ENCODE measurements around the gene C6orf118. TPM values are rescaled to one million over a fixed set of nuclear protein-coding genes. Genes with fewer than 3 reads are reported as not detected.

Gene C6orf118
- total RNA-seq, 4 donors from 2014 or later, result 2.6 to 2.8 TPM; not detected in 2

DNA sequence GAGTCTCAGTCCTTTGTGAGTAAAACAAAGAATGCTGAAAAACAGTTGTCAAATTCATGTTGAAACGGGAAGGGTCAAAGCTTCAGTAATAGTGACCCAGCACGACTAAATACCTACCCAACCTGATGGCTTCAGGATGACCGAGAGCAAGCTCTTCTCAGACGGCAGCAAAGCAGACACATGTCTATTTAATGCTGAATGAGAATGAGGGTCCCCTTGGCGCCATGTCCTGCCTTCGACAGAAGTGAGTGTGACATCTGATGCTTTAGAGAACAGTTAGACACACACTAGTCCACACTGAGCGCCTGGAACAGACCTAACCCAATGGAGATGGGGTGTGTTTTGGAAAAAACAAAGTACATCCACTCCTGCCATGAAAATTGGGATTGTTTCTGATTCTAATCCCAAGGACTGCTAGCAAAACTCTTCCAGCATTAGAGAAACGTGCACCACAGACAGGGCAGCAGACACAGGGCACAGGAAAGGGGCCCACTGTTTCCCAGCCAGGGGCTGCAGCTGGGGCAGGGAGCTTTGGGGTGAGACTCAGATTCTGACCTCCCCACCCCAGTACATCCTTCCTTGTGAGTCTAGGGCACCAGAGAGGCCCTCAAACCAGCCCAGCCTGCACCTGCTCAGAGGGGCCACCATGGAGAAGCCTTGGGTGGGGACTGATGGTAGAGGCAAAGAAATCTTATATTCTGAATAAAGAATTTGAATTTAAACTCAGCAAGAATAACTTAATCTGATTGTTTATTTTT, 76.5 kb downstream of the C6orf118 start:
- H3K27me3 ChIP-seq, result no peaks in the 10 kb centered on the region
- H3K27ac ChIP-seq, result no peak overlapping the region
- TF ChIP-seq POLR2A (IDR thresholded peaks at IDR 0.05), result no peak

GRCh38 chr6:165231581-165232561, 77.5 kb downstream of the C6orf118 start:
- H3K4me3 ChIP-seq, result no peak overlapping the region
- no peaks in the 10 kb centered on the region for H3K9me3 ChIP-seq
- no peak overlapping the region for H3K27ac ChIP-seq
- intact Hi-C loops (cut with DNase I; ENCODE audit: low total_unique reads), result no loop called here
- no peaks in the 10 kb centered on the region for H3K4me1 ChIP-seq
- DNase-seq, result no peak
- TF ChIP-seq POLR2A (IDR thresholded peaks at IDR 0.05) (no peak), CTCF (IDR thresholded peaks at IDR 0.05) (peak in 1 of 4 experiments; percentile 13)
- no peaks in the 10 kb centered on the region for H3K27me3 ChIP-seq
- H3K36me3 ChIP-seq, result no peaks in the 10 kb centered on the region

More for the DNA sequence above, 76.5 kb downstream of the C6orf118 start:
- DNase-seq, result no peak
- Histone ChIP-seq H3K4me1 (no peaks in the 10 kb centered on the region), H3K9me3 (no peaks in the 10 kb centered on the region), H3K36me3 (no peaks in the 10 kb centered on the region), H3K4me3 (no peak overlapping the region)
- intact Hi-C loops (cut with DNase I; ENCODE audit: low total_unique reads), result no loop called here

DNA sequence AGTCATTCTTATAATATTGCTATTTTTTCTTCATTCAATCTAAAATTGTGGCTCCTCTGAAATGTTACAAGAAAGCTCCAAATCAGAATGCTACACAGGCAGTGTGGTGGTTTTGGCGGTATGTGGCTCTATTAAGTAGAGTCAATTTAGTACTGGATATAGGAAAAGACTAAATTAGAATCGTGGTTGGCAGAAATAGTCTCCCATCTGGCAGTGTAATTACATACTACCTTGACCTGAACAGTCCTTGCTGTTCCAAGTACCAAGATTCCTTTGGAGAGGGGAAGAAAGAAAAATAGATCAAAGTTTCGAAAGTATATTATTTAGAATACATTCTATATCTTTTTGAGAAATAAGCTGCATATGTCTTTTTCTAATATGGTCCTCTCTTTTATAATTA, 78.2 kb downstream of the C6orf118 start:
- Histone ChIP-seq H3K27ac (no peak overlapping the region), H3K4me3 (no peak overlapping the region), H3K4me1 (no peaks in the 10 kb centered on the region), H3K36me3 (no peaks in the 10 kb centered on the region), H3K9me3 (no peaks in the 10 kb centered on the region), H3K27me3 (no peaks in the 10 kb centered on the region)
- TF ChIP-seq POLR2A (IDR thresholded peaks at IDR 0.05) (no peak), CTCF (IDR thresholded peaks at IDR 0.05) (no peak)
- DNase-seq, result no peak
- intact Hi-C loops (cut with DNase I; ENCODE audit: low total_unique reads), result no loop called here

All from uterus (tissue), 4 donors.